Activated CD4-positive, CD25-positive, alpha-beta regulatory T cell treated with anti-CD3 and anti-CD28 coated beads, Interleukin-2, amount 50 U/mL, for 16 hours (primary cell): ENCODE measurements around the gene NFKB2.

Experiments
- DNase-seq: peaks from one replicate; pipeline ENCODE4 v3.0.0-alpha.2; 2020; ENCODE audit warnings: low read depth, low spot score

NFKB2 gene

GRCh38 chr10:102395400-102396316 is at the start of gene NFKB2:
Gene NFKB2 (plus strand): TSS chr10:102395705. CDS start chr10:102395960, 255 bp downstream.
- peak; percentile 86 for DNase-seq

- DNase-seq: no peak
Observed at GRCh38 chr10:102347236-102347828, 48.2 kb upstream of the NFKB2 start.

- peak; percentile 44 for DNase-seq
Observed at GRCh38 chr10:102352066-102352715, 43.3 kb upstream of the NFKB2 start.

- DNase-seq: no peak
Observed at GRCh38 chr10:102354451-102354850, 41.1 kb upstream of the NFKB2 start.

- DNase-seq: no peak
Observed at GRCh38 chr10:102358712-102359382, 36.7 kb upstream of the NFKB2 start.

GRCh38 chr10:102367441-102367840 is 28.1 kb upstream of the NFKB2 start:
- DNase-seq: no peak

GRCh38 chr10:102368077-102368476 is 27.4 kb upstream of the NFKB2 start:
- no peak for DNase-seq

GRCh38 chr10:102371295-102371694 is 24.2 kb upstream of the NFKB2 start:
- no peak for DNase-seq

- no peak for DNase-seq
Observed at GRCh38 chr10:102375250-102375649, 20.3 kb upstream of the NFKB2 start.

GRCh38 chr10:102375867-102376266 is 19.6 kb upstream of the NFKB2 start:
- no peak for DNase-seq

GRCh38 chr10:102376901-102377300 is 18.6 kb upstream of the NFKB2 start:
- no peak for DNase-seq

- DNase-seq: no peak
Observed at GRCh38 chr10:102379383-102379782, 16.1 kb upstream of the NFKB2 start.

- DNase-seq: no peak
Observed at GRCh38 chr10:102381983-102382382, 13.5 kb upstream of the NFKB2 start.

- DNase-seq: no peak
Observed at GRCh38 chr10:102382871-102383270, 12.6 kb upstream of the NFKB2 start.

- DNase-seq: no peak
Observed at GRCh38 chr10:102384053-102384452, 11.5 kb upstream of the NFKB2 start.

GRCh38 chr10:102384606-102385429 is 10.7 kb upstream of the NFKB2 start:
- DNase-seq: no peak

GRCh38 chr10:102389894-102390293 is 5.6 kb upstream of the NFKB2 start:
- no peak for DNase-seq

GRCh38 chr10:102392306-102392705 is 3.2 kb upstream of the NFKB2 start:
- DNase-seq: no peak

- no peak for DNase-seq
Observed at GRCh38 chr10:102393411-102394078, 2.0 kb upstream of the NFKB2 start.

GRCh38 chr10:102394079-102394800 is 1.3 kb upstream of the NFKB2 start:
- peak; percentile 100 for DNase-seq
